ENCODE measurements around the gene POLE.

The POLE gene

DNA sequence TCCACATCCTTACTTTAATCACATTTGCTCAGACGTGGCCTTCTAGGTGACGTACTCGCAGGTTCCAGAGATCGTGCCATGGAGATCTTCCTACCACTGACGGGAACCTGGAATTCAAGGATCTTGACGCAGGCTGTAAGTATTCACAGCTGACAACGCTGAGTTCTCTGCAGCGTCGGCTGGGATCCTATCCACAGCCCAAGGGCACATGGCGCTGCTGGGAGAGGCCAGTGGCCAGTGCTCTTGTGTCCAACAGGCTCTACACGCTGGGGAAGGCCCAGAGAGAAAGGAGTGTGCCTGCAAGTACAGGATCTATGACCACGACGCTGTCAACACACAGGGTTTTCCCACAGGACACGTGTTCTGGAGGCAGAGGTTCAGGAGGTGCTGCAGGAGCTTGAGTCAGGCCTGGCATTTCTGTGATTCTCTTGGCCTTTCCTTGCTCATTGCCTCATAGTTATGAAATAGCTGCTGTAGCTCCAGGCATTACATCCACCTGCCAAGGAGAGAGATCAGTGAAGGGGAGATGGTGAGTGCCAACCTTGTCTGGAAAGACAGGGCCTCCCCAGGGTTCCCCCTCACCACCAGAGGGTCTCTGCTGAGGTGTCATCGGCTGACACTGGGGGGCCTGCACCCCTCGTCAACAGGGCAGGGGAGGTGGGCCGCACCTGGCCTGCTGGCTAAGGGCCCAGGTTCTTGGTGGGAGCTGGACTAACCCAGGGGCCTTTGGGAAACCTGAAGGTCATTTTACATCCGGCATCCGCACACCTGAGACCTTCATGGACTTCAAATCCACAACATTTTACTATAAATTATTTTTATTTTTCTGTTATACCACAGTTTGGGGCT, 98.1 kb downstream of the POLE start:
- POLR2A ChIA-PET = interaction anchor here (0.6 kb wide), 1 partner anchor 69 kb away, joined by 4 read pairs; no protein-coding TSS in a partner anchor
- H3K4me3 ChIP-seq (ENCODE audit: low read depth, low read length) = no peak overlapping the region
- TF ChIP-seq ZBTB1 (tag by site-specific recombination; IDR thresholded peaks at IDR 0.05) = no peak
- no peak for TF ChIP-seq ZFP41 (tag by site-specific recombination; IDR thresholded peaks at IDR 0.05; ENCODE audit: borderline replicate concordance)
- TF ChIP-seq ZSCAN5A (tag by site-specific recombination; IDR thresholded peaks at IDR 0.05) = no peak
- no peak for TF ChIP-seq ZNF138 (tag by site-specific recombination; IDR thresholded peaks at IDR 0.05; ENCODE audit: borderline replicate concordance)
- no peak for TF ChIP-seq ZNF621 (tag by site-specific recombination; IDR thresholded peaks at IDR 0.05)
- TF ChIP-seq ZBTB21 (tag by site-specific recombination; IDR thresholded peaks at IDR 0.05) = no peak
- TF ChIP-seq ZNF747 (tag by site-specific recombination; IDR thresholded peaks at IDR 0.05) = no peak
- no peak for TF ChIP-seq ZBTB48 (tag by site-specific recombination; IDR thresholded peaks at IDR 0.05)
- no peak for TF ChIP-seq ZNF664 (tag by site-specific recombination; IDR thresholded peaks at IDR 0.05)
- TF ChIP-seq OVOL3 (tag by site-specific recombination; IDR thresholded peaks at IDR 0.05) = no peak
- TF ChIP-seq ZBTB11 (tag by site-specific recombination; conservative IDR thresholded peaks at IDR 0.05; ENCODE audit: low read depth) = no peak
- TF ChIP-seq ZNF785 (tag by site-specific recombination; IDR thresholded peaks at IDR 0.05) = no peak
- H3K27ac ChIP-seq (ENCODE audit: extremely low read depth, low read depth, low read length) = no peak overlapping the region
- CTCF ChIA-PET = interaction anchor here (0.6 to 0.9 kb wide), 2 partner anchors 50 to 128 kb away, joined by 3 read pairs; no protein-coding TSS in a partner anchor
- no peaks in the 10 kb centered on the region for H3K36me3 ChIP-seq (ENCODE audit: control insufficient read depth in 2 of 2, insufficient read depth in 1 of 2, low read length in 2 of 2)
- H3K4me1 ChIP-seq (ENCODE audit: control insufficient read depth, insufficient read depth, low read length) = no peaks in the 10 kb centered on the region
- no peaks in the 10 kb centered on the region for H3K9me3 ChIP-seq (ENCODE audit: control insufficient read depth, insufficient read depth, low read depth, low read length)

DNA sequence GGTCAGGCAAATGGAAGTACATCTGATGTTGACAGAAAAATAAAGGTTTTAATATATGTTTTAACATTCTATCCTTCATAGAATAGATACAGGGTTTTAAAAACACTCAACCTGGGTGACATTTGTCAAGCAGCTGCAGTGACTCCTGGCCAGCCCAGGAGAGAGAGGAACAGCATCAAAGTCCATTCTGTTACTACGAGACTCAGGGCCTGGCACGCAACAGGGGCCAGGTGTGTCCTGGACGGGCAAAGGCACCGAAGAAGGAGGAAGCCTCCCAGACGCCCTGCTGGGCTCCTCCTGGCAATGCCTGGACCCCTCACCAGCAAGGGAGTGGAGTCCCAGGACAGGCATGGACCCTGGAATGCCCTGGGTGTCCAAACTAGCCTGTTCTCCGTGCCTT, 98.8 kb downstream of the POLE start:
- Histone ChIP-seq H3K9me3 (ENCODE audit: control insufficient read depth, insufficient read depth, low read depth, low read length) (no peaks in the 10 kb centered on the region), H3K4me1 (ENCODE audit: control insufficient read depth, insufficient read depth, low read length) (no peaks in the 10 kb centered on the region), H3K36me3 (ENCODE audit: control insufficient read depth in 2 of 2, insufficient read depth in 1 of 2, low read length in 2 of 2) (no peaks in the 10 kb centered on the region), H3K27ac (ENCODE audit: extremely low read depth, low read depth, low read length) (no peak overlapping the region), H3K4me3 (ENCODE audit: low read depth, low read length) (no peak overlapping the region)
- ChIA-PET POLR2A (no interaction called here), CTCF (no interaction called here)
- no peak for TF ChIP-seq ZNF19 (tag by site-specific recombination; IDR thresholded peaks at IDR 0.05; ENCODE audit: low read depth)
- no peak for TF ChIP-seq ZNF202 (tag by site-specific recombination; IDR thresholded peaks at IDR 0.05; ENCODE audit: borderline replicate concordance)
- no peak for TF ChIP-seq ZNF548 (tag by site-specific recombination; IDR thresholded peaks at IDR 0.05)
- no peak for TF ChIP-seq ZNF184 (tag by site-specific recombination; IDR thresholded peaks at IDR 0.05)
- TF ChIP-seq GLI4 (tag by site-specific recombination; IDR thresholded peaks at IDR 0.05) = no peak
- no peak for TF ChIP-seq ZNF132 (tag by site-specific recombination; IDR thresholded peaks at IDR 0.05; ENCODE audit: borderline replicate concordance)
- TF ChIP-seq ZNF560 (tag by site-specific recombination; IDR thresholded peaks at IDR 0.05; ENCODE audit: borderline replicate concordance) = no peak
- TF ChIP-seq ZNF391 (tag by site-specific recombination; IDR thresholded peaks at IDR 0.05; ENCODE audit: borderline replicate concordance, low read depth) = no peak
- no peak for TF ChIP-seq OSR2 (tag by site-specific recombination; IDR thresholded peaks at IDR 0.05)
- TF ChIP-seq ZNF791 (tag by site-specific recombination; IDR thresholded peaks at IDR 0.05) = no peak
- TF ChIP-seq ZNF677 (tag by site-specific recombination; IDR thresholded peaks at IDR 0.05) = no peak
- TF ChIP-seq ZNF596 (tag by site-specific recombination; IDR thresholded peaks at IDR 0.05) = no peak
- no peak for TF ChIP-seq PRDM6 (tag by site-specific recombination; IDR thresholded peaks at IDR 0.05)
- no peak for TF ChIP-seq ZNF837 (tag by site-specific recombination; IDR thresholded peaks at IDR 0.05)
- no peak for TF ChIP-seq ZNF558 (tag by site-specific recombination; IDR thresholded peaks at IDR 0.05)
- no peak for TF ChIP-seq ZNF600 (tag by site-specific recombination; IDR thresholded peaks at IDR 0.05)
- no peak for TF ChIP-seq ATF2 (tag by site-specific recombination; IDR thresholded peaks at IDR 0.05; ENCODE audit: low read depth)

Measured in HEK293 (cell line).